GM12864 (cell line): Measurements from ENCODE around the gene CSNK2A1.
A peak's percentile ranks its signal among the peaks of the same experiment; 100 is the strongest.

Experiments
- DNase-seq: peaks from one replicate; pipeline ENCODE4 v3.0.0-alpha.2; 2011; ENCODE audit warnings: low read depth
- H3K4me3 ChIP-seq: 2 replicates; pipeline ENCODE4 v1.5.1; 2011; ENCODE audit warnings: mild to moderate bottlenecking, low read depth, low read length, control low read depth
- TF ChIP-seq, protein P1 (sequence below): IDR thresholded peaks from 2 replicates; pipeline ENCODE4 v1.5.1; 2011; ENCODE audit warnings: low read depth, mild to moderate bottlenecking, moderate library complexity, low read length, control low read depth, inconsistent platforms; ENCODE audit errors: missing control alignments

Gene CSNK2A1

GRCh38 chr20:469746-470490 lies 73.7 kb downstream of the CSNK2A1 start:
- no peak for DNase-seq
- TF ChIP-seq, protein P1, sequence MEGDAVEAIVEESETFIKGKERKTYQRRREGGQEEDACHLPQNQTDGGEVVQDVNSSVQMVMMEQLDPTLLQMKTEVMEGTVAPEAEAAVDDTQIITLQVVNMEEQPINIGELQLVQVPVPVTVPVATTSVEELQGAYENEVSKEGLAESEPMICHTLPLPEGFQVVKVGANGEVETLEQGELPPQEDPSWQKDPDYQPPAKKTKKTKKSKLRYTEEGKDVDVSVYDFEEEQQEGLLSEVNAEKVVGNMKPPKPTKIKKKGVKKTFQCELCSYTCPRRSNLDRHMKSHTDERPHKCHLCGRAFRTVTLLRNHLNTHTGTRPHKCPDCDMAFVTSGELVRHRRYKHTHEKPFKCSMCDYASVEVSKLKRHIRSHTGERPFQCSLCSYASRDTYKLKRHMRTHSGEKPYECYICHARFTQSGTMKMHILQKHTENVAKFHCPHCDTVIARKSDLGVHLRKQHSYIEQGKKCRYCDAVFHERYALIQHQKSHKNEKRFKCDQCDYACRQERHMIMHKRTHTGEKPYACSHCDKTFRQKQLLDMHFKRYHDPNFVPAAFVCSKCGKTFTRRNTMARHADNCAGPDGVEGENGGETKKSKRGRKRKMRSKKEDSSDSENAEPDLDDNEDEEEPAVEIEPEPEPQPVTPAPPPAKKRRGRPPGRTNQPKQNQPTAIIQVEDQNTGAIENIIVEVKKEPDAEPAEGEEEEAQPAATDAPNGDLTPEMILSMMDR: no peak
- no peak overlapping the region for H3K4me3 ChIP-seq

DNA sequence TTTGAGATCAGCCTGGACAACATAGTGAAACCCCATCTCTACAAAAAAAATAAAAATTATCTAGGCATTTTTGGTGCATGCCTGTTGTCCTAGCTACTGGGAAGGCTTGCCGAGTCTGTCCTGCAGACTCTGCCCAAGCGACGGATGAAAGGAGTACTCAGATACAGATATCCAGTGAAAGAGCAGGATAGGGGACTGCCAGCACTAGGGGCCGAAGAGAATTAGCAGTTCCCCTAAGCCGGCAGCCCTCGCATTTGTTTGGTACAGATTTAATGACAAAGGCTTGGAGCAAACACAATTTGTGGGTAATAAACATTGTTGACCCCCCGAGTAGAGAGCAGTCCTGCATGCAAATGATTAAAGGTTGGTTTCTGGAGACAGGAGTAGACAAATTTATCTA lies 75.8 kb downstream of the CSNK2A1 start:
- H3K4me3 ChIP-seq: no peak overlapping the region
- no peak for DNase-seq
- TF ChIP-seq, protein P1: no peak

GRCh38 chr20:462199-462991 lies 81.2 kb downstream of the CSNK2A1 start, which contains the start of gene TBC1D20:
TSS of gene TBC1D20 (minus strand) at chr20:462533. CDS start at chr20:462405, 128 bp downstream.
- peak within 1 kb of the TSS; percentile 80 for H3K4me3 ChIP-seq
- peak; percentile 68 for DNase-seq
- TF ChIP-seq, protein P1: peak; percentile 32

GRCh38 chr20:461254-462198 lies 82.1 kb downstream of the CSNK2A1 start:
- DNase-seq: no peak
- H3K4me3 ChIP-seq: peak overlapping the region; percentile 80
- TF ChIP-seq, protein P1: no peak

- DNase-seq: no peak
- TF ChIP-seq, protein P1: no peak
- no peak overlapping the region; the same call in 1 of the 2 replicates for H3K4me3 ChIP-seq
Measured at GRCh38 chr20:460707-461106, 82.9 kb downstream of the CSNK2A1 start.

- DNase-seq: no peak
- H3K4me3 ChIP-seq: no peak overlapping the region
- TF ChIP-seq, protein P1: no peak
Measured at GRCh38 chr20:460180-460579, 83.4 kb downstream of the CSNK2A1 start.
